Measurements from ENCODE around the gene GPD1L. TPM values are rescaled to one million over a fixed set of nuclear protein-coding genes. Genes with fewer than 3 reads are reported as not detected.

The GPD1L gene
- total and polyA plus RNA-seq, 2 of the 4 experiments (the other 2 are of a cell fraction): 3.9 to 7.9 TPM

GRCh38 chr3:32132121-32132520 is 25.7 kb downstream of the GPD1L start:
- no peaks in the 10 kb centered on the region for H3K36me3 ChIP-seq (ENCODE audit: control insufficient read depth, insufficient read depth, low read length)
- H4K91ac ChIP-seq (ENCODE audit: insufficient read depth, low read depth, low read length): no peak overlapping the region
- in situ Hi-C loops (cut with MboI; ENCODE audit: low sequenced_read_pairs): loop anchor here (25.0 kb wide), 1 partner anchor 520 kb away; no protein-coding TSS in a partner anchor
- no peak overlapping the region for H2AFZ ChIP-seq (replicated peaks; ENCODE audit: low read length, poor library complexity)
- H3K79me1 ChIP-seq (ENCODE audit: low read depth in 1 of 2, low read length in 2 of 2): no peaks in the 10 kb centered on the region
- no peak overlapping the region for H2BK20ac ChIP-seq (ENCODE audit: low read depth, low read length)
- POLR2A ChIA-PET (ENCODE audit: unreplicated experiment): no interaction called here
- no peaks in the 10 kb centered on the region for H4K20me1 ChIP-seq (ENCODE audit: insufficient read depth, low read length)
- no TSS peak for BruUV-seq (replicated peaks)
- H3K27ac ChIP-seq (ENCODE audit: insufficient read depth, low read length): no peak overlapping the region
- DNase-seq (no peak), ATAC-seq (ENCODE audit: low read depth) (no peak)
- CTCF ChIA-PET: no interaction called here
- no peak overlapping the region for H4K8ac ChIP-seq (ENCODE audit: low read depth in 2 of 2, low read length in 2 of 2)
- H3K14ac ChIP-seq (replicated peaks; ENCODE audit: low read depth, low read length): no peak overlapping the region
- no peak overlapping the region for H4K5ac ChIP-seq (ENCODE audit: low read depth, low read length)
- H2BK5ac ChIP-seq (ENCODE audit: low read depth, low read length, poor library complexity, severe bottlenecking): no peak overlapping the region
- H2BK15ac ChIP-seq (ENCODE audit: low read depth, low read length): no peak overlapping the region
- TF ChIP-seq CTCF (conservative IDR thresholded peaks at IDR 0.05; ENCODE audit: low read depth, low read length): no peak
- no peak for TF ChIP-seq RCOR1 (IDR thresholded peaks at IDR 0.05; ENCODE audit: insufficient replicate concordance, low read length)
- no peak for TF ChIP-seq BHLHE40 (IDR thresholded peaks at IDR 0.05; ENCODE audit: low read depth, low read length)
- no peak for TF ChIP-seq USF2 (IDR thresholded peaks at IDR 0.05; ENCODE audit: low read depth, low read length)
- no peak for TF ChIP-seq RAD21 (IDR thresholded peaks at IDR 0.05; ENCODE audit: low read length)
- no peak for TF ChIP-seq RFX5 (IDR thresholded peaks at IDR 0.05; ENCODE audit: low read depth, low read length)
- TF ChIP-seq SMC3 (IDR thresholded peaks at IDR 0.05; ENCODE audit: low read depth, low read length): no peak
- no peak for TF ChIP-seq NFE2L2 (IDR thresholded peaks at IDR 0.05; ENCODE audit: low read depth, low read length)
- TF ChIP-seq CHD1 (IDR thresholded peaks at IDR 0.05; ENCODE audit: low read depth, low read length): no peak
- no peak for TF ChIP-seq CEBPB (IDR thresholded peaks at IDR 0.05; ENCODE audit: low read depth, low read length)
- TF ChIP-seq FOS (IDR thresholded peaks at IDR 0.05; ENCODE audit: low read depth, low read length): no peak
- TF ChIP-seq POLR2A (IDR thresholded peaks at IDR 0.05; ENCODE audit: low read depth, low read length): no peak
- no peak for TF ChIP-seq MAZ (IDR thresholded peaks at IDR 0.05; ENCODE audit: borderline replicate concordance, low read depth, low read length)
- TF ChIP-seq MAFK (IDR thresholded peaks at IDR 0.05; ENCODE audit: low read depth, low read length): no peak
- no peak for TF ChIP-seq ELK1 (IDR thresholded peaks at IDR 0.05; ENCODE audit: borderline replicate concordance, low read depth, low read length)
- no peak for TF ChIP-seq MXI1 (IDR thresholded peaks at IDR 0.05; ENCODE audit: borderline replicate concordance, low read depth, low read length)
- H3K9ac ChIP-seq (ENCODE audit: low read depth, low read length): no peak overlapping the region
- dilution Hi-C loops (cut with HindIII; ENCODE audit: low sequenced_read_pairs, unreplicated experiment): no loop called here
- no peaks in the 10 kb centered on the region for H3K27me3 ChIP-seq (ENCODE audit: control insufficient read depth, insufficient read depth, low read length)
- H3K9me3 ChIP-seq (ENCODE audit: control insufficient read depth, insufficient read depth, low read length): no peaks in the 10 kb centered on the region
- no peaks in the 10 kb centered on the region; the same call in 1 of the 2 replicates for H3K9me1 ChIP-seq (ENCODE audit: insufficient read depth, low read length)
- H3K23ac ChIP-seq (ENCODE audit: low read depth, low read length): no peak overlapping the region
- no peak overlapping the region for H2AK9ac ChIP-seq (replicated peaks; ENCODE audit: low read depth, low read length, poor library complexity)
- H2BK120ac ChIP-seq (ENCODE audit: low read depth, low read length): no peak overlapping the region
- H3K4ac ChIP-seq (ENCODE audit: low read depth, low read length): no peak overlapping the region
- H3K18ac ChIP-seq (ENCODE audit: low read depth, low read length): no peak overlapping the region
- H3K56ac ChIP-seq (ENCODE audit: extremely low read depth, insufficient read depth, low read length): no peak overlapping the region
- no peak overlapping the region for H2AK5ac ChIP-seq (ENCODE audit: low read depth, low read length)
- intact Hi-C loops (cut with micrococcal nuclease): no loop called here
- H3K4me2 ChIP-seq (ENCODE audit: low read depth, low read length): no peak overlapping the region
- no peaks in the 10 kb centered on the region for H3K4me1 ChIP-seq (ENCODE audit: control insufficient read depth, insufficient read depth, low read length)
- H3K4me3 ChIP-seq (ENCODE audit: insufficient read depth, low read depth, low read length): no peak overlapping the region
